ENCODE results near the gene EFCAB8. TPM values are rescaled to one million over a fixed set of nuclear protein-coding genes. Genes with fewer than 3 reads are reported as not detected.
A peak's percentile ranks its signal among the peaks of the same experiment; 100 is the strongest.

Gene EFCAB8
- total RNA-seq, 1 donor from 2014 or later = not detected

DNA sequence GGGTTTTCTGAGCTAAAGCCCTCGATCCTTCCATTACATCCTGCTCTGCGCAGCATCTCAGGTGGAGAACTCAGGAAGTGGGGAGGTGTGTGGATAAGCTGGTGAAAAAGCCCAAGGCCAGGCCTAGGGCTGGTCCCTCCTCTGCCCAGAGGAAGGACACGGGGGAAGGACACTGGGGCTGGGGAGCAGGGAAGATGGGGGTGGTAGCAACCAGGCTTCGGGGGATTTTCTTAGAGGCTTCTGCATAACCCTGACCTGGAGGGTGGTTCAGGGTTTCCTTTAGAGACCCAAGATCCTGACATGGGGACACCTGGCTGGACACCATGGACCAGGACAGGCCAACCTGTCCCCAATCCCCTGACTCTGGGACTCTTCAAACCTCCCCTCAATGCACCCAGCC lies 107.7 kb downstream of the EFCAB8 start:
- DNase-seq (ENCODE audit: extremely low spot score in 2 of 2) = peak in 1 of 2 donors; percentile 44

DNA sequence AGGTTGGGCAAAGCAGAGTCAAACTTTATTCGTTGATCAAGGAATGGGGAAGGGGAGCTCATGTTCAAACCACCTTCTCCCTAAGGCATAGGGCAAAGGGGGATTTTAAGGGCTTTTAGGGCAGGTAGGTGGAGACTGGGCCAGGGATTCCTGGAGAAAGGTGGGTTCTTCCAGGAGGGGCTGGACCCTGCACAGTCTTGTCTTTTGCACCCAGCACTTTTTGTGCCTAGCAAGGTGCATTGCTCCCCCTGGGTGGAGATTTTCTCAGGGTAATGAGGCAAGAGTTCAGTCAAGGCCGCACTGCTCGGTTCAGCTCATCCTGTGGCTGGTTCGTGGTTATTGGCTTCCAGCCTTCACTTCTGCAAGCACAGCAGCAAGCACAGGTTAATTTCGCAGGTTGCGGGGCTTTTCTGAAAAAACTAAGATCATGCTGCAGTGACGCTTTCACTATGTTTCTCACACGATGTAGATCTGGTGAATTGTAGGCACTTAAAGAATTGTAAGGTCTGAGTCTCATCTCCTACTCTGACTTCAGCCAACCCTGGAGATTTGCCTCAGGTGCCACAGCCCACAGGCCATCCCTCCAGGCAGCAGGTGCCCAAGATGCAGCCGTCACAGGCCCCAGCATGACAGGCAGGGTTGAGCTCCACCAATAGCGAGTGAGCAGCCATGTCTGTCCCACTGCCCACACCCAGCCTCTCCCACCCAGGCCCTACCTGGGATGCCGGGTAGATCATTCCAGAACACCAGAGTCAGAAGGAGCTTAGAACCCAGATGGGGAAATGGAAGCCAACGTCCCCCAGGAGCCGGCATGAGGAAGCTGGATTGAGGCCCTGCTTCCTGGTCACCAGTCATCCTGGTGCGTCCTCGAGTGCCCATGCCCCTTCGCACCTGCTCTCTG lies 108.4 kb downstream of the EFCAB8 start:
- Histone ChIP-seq H3K9me3 (no peaks in the 10 kb centered on the region), H3K4me3 (no peak overlapping the region), H3K36me3 (no peaks in the 10 kb centered on the region), H3K4me1 (no peaks in the 10 kb centered on the region), H3K27ac (no peak overlapping the region), H3K27me3 (no peaks in the 10 kb centered on the region)
- TF ChIP-seq, protein P1, sequence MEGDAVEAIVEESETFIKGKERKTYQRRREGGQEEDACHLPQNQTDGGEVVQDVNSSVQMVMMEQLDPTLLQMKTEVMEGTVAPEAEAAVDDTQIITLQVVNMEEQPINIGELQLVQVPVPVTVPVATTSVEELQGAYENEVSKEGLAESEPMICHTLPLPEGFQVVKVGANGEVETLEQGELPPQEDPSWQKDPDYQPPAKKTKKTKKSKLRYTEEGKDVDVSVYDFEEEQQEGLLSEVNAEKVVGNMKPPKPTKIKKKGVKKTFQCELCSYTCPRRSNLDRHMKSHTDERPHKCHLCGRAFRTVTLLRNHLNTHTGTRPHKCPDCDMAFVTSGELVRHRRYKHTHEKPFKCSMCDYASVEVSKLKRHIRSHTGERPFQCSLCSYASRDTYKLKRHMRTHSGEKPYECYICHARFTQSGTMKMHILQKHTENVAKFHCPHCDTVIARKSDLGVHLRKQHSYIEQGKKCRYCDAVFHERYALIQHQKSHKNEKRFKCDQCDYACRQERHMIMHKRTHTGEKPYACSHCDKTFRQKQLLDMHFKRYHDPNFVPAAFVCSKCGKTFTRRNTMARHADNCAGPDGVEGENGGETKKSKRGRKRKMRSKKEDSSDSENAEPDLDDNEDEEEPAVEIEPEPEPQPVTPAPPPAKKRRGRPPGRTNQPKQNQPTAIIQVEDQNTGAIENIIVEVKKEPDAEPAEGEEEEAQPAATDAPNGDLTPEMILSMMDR (IDR thresholded peaks at IDR 0.05) = no peak
- TF ChIP-seq POLR2A (IDR thresholded peaks at IDR 0.05) (no peak), POLR2AphosphoS5 (IDR thresholded peaks at IDR 0.05; ENCODE audit: insufficient read depth in 1 of 2, low read depth in 1 of 2) (no peak)
- peak in 1 of 2 donors; percentile 74 for DNase-seq (ENCODE audit: extremely low spot score in 2 of 2)
- intact Hi-C loops (cut with DNase I) = no loop called here

More for the DNA sequence above, 107.7 kb downstream of the EFCAB8 start:
- H3K4me1 ChIP-seq = no peaks in the 10 kb centered on the region
- H3K4me3 ChIP-seq = no peak overlapping the region
- no peaks in the 10 kb centered on the region for H3K36me3 ChIP-seq
- H3K27ac ChIP-seq = no peak overlapping the region
- TF ChIP-seq POLR2AphosphoS5 (IDR thresholded peaks at IDR 0.05; ENCODE audit: insufficient read depth in 1 of 2, low read depth in 1 of 2) (no peak), POLR2A (IDR thresholded peaks at IDR 0.05) (no peak)
- TF ChIP-seq, protein P1 (IDR thresholded peaks at IDR 0.05) = no peak
- intact Hi-C loops (cut with DNase I) = no loop called here
- no peaks in the 10 kb centered on the region for H3K9me3 ChIP-seq
- no peaks in the 10 kb centered on the region for H3K27me3 ChIP-seq

DNA sequence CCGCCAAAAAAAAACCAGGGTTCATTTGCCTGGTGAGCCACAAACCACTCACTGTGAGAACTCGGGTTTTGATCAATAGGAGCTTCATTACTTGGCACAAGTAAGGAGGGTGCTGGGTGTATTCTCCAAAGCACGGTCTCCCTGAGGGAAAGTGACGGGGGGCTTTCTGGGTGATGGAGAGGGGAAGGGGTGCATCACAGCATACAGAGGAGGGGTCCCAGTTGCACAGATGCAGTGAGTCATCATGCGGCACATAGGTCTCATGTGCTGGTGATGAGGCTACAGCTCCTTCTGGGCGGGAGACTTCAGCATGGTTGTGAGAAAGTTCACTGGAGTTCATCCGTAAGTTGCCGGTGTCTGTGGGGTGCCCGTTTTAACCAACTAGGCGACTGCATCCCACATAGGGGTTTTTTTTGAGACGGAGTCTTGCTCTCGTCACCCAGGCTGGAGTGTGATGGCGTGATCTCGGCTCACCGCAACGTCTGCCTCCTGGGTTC lies 109.3 kb downstream of the EFCAB8 start:
- no peaks in the 10 kb centered on the region for H3K36me3 ChIP-seq
- H3K27ac ChIP-seq = no peak overlapping the region
- intact Hi-C loops (cut with DNase I) = no loop called here
- no peak overlapping the region for H3K4me3 ChIP-seq
- peak in 1 of 2 donors; percentile 40 for DNase-seq (ENCODE audit: extremely low spot score in 2 of 2)
- TF ChIP-seq, protein P1 (IDR thresholded peaks at IDR 0.05) = no peak
- no peak for TF ChIP-seq POLR2AphosphoS5 (IDR thresholded peaks at IDR 0.05; ENCODE audit: insufficient read depth in 1 of 2, low read depth in 1 of 2)
- no peak for TF ChIP-seq POLR2A (IDR thresholded peaks at IDR 0.05)
- no peaks in the 10 kb centered on the region for H3K9me3 ChIP-seq
- H3K4me1 ChIP-seq = no peaks in the 10 kb centered on the region
- H3K27me3 ChIP-seq = no peaks in the 10 kb centered on the region

- TF ChIP-seq POLR2AphosphoS5 (IDR thresholded peaks at IDR 0.05; ENCODE audit: insufficient read depth in 1 of 2, low read depth in 1 of 2) = no peak
- TF ChIP-seq POLR2A (IDR thresholded peaks at IDR 0.05) = no peak
- TF ChIP-seq, protein P1 (IDR thresholded peaks at IDR 0.05) = no peak
- Histone ChIP-seq H3K36me3 (no peaks in the 10 kb centered on the region), H3K4me3 (no peak overlapping the region), H3K27me3 (no peaks in the 10 kb centered on the region), H3K9me3 (no peaks in the 10 kb centered on the region), H3K4me1 (no peaks in the 10 kb centered on the region), H3K27ac (no peak overlapping the region)
- intact Hi-C loops (cut with DNase I) = no loop called here
- DNase-seq (ENCODE audit: extremely low spot score in 2 of 2) = peak in 1 of 2 donors; percentile 74
Observed at GRCh38 chr20:32968478-32969241, 109.9 kb downstream of the EFCAB8 start.

All from vagina (tissue), 2 donors.